ENCODE measurements around the gene TMEM138.

DNA sequence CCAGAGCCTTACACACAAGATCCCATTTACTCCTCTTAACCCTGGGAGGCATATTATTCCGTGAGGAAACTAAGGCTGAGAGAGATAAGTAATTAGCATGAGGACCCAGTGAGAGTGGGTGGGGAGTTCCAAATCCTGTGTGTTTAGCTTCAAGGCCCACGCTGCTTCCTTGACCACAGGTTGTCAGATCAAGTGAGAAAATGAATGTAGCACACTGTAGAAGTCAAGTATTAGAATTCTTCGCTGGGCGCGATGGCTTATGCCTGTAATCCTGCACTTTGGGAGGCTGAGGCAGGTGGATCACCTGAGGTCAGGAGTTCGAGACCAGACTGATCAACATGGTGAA, 4.3 kb upstream of the TMEM138 start:
- TF ChIP-seq CTCF (IDR thresholded peaks at IDR 0.05 in 4 of 5, conservative IDR thresholded peaks at IDR 0.05 in 1 of 5) (no peak), POLR2A (IDR thresholded peaks at IDR 0.05) (no peak)

Data from gastrocnemius medialis (tissue), 4 donors.